ENCODE data around the gene UBAC1.

GRCh38 chr9:135905380-135906258, 55.6 kb downstream of the UBAC1 start:
- TF ChIP-seq TAF1 (IDR thresholded peaks at IDR 0.05; ENCODE audit: borderline replicate concordance, insufficient read depth, low read length) (no peak), POLR2AphosphoS5 (IDR thresholded peaks at IDR 0.05; ENCODE audit: low read depth, low read length) (no peak), REST (IDR thresholded peaks at IDR 0.05; ENCODE audit: insufficient read depth in 1 of 2, low read depth in 2 of 2, low read length in 2 of 2) (no peak), SIN3A (IDR thresholded peaks at IDR 0.05; ENCODE audit: borderline replicate concordance, insufficient read depth, low read length) (no peak), FOXP2 (optimal IDR thresholded peaks at IDR 0.05; ENCODE audit: borderline replicate concordance, extremely low read depth, extremely low read length, insufficient read depth) (no peak)

Data from PFSK-1 (cell line).